Stomach smooth muscle (tissue), 2 donors: ENCODE results near the gene ATIC.

ENCODE experiments used
- H3K27ac ChIP-seq: one replicate; pipeline ENCODE4 v1.7.0; 2013; ENCODE audit warnings: mild to moderate bottlenecking, low read length, inconsistent platforms
- H3K27me3 ChIP-seq, 2 donors: one replicate each; pipeline ENCODE4 v1.7.0; 2013; ENCODE audit warnings: low read length in 2 of 2; ENCODE audit not compliant: insufficient read depth in 2 of 2, control insufficient read depth in 1 of 2
- H3K36me3 ChIP-seq, 2 donors: one replicate each; pipeline ENCODE4 v1.7.0; 2013; ENCODE audit warnings: low read length in 2 of 2; ENCODE audit not compliant: control insufficient read depth in 2 of 2, insufficient read depth in 2 of 2
- H3K4me1 ChIP-seq: one replicate; pipeline ENCODE4 v1.7.0; 2013; ENCODE audit warnings: low read length; ENCODE audit not compliant: control insufficient read depth, insufficient read depth
- H3K4me3 ChIP-seq, 2 donors: one replicate each; pipeline ENCODE4 v1.7.0; 2013; ENCODE audit warnings: low read length in 2 of 2
- H3K9ac ChIP-seq, 2 donors: one replicate each; pipeline ENCODE4 v1.7.0; 2013; ENCODE audit warnings: low read length in 2 of 2, mild to moderate bottlenecking in 1 of 2
- H3K9me3 ChIP-seq, 2 donors: one replicate each; pipeline ENCODE4 v1.7.0; 2013; ENCODE audit warnings: low read length in 2 of 2; ENCODE audit not compliant: control insufficient read depth in 2 of 2
- donor health status: healthy.
- donor health status: Pancreatic carcinoma.

Gene ATIC

GRCh38 chr2:215390550-215390913 lies 78.7 kb downstream of the ATIC start:
- peaks cover 59 to 74% of the 10 kb centered on the region in 2 donors for H3K36me3 ChIP-seq
- no peak overlapping the region for H3K27ac ChIP-seq
- H3K9ac ChIP-seq = no peak overlapping the region
- H3K27me3 ChIP-seq = no peaks in the 10 kb centered on the region
- no peaks in the 10 kb centered on the region for H3K9me3 ChIP-seq
- no peaks in the 10 kb centered on the region for H3K4me1 ChIP-seq
- no peak overlapping the region for H3K4me3 ChIP-seq

GRCh38 chr2:215391531-215391930 lies 79.7 kb downstream of the ATIC start:
- Histone ChIP-seq H3K36me3 (peaks cover 63 to 74% of the 10 kb centered on the region in 2 donors), H3K27me3 (no peaks in the 10 kb centered on the region), H3K9me3 (no peaks in the 10 kb centered on the region), H3K4me3 (no peak overlapping the region), H3K4me1 (no peaks in the 10 kb centered on the region), H3K27ac (no peak overlapping the region), H3K9ac (no peak overlapping the region)

- Histone ChIP-seq H3K36me3 (peaks cover 62 to 73% of the 10 kb centered on the region in 2 donors), H3K4me3 (no peak overlapping the region), H3K4me1 (no peaks in the 10 kb centered on the region), H3K27ac (no peak overlapping the region), H3K27me3 (no peaks in the 10 kb centered on the region), H3K9ac (no peak overlapping the region), H3K9me3 (no peaks in the 10 kb centered on the region)
These were observed 80.3 kb downstream of the ATIC start for GRCh38 chr2:215392164-215392563.

- Histone ChIP-seq H3K27ac (no peak overlapping the region), H3K4me3 (no peak overlapping the region), H3K9ac (no peak overlapping the region), H3K4me1 (no peaks in the 10 kb centered on the region), H3K36me3 (peaks cover 65 to 75% of the 10 kb centered on the region in 2 donors), H3K9me3 (no peaks in the 10 kb centered on the region), H3K27me3 (no peaks in the 10 kb centered on the region)
These were observed 80.9 kb downstream of the ATIC start for GRCh38 chr2:215392687-215393270.

- Histone ChIP-seq H3K27me3 (no peaks in the 10 kb centered on the region), H3K9ac (no peak overlapping the region), H3K36me3 (peaks cover 62 to 76% of the 10 kb centered on the region in 2 donors), H3K27ac (no peak overlapping the region), H3K4me3 (no peak overlapping the region), H3K4me1 (no peaks in the 10 kb centered on the region), H3K9me3 (no peaks in the 10 kb centered on the region)
These were observed 82.4 kb downstream of the ATIC start for GRCh38 chr2:215394102-215394805.

- Histone ChIP-seq H3K4me1 (no peaks in the 10 kb centered on the region), H3K27me3 (no peaks in the 10 kb centered on the region), H3K9me3 (no peaks in the 10 kb centered on the region), H3K9ac (no peak overlapping the region), H3K4me3 (no peak overlapping the region), H3K27ac (no peak overlapping the region), H3K36me3 (peaks cover 52 to 68% of the 10 kb centered on the region in 2 donors)
These were observed 84.0 kb downstream of the ATIC start for GRCh38 chr2:215395687-215396460.

- Histone ChIP-seq H3K36me3 (peaks cover 48 to 61% of the 10 kb centered on the region in 2 donors), H3K27ac (no peak overlapping the region), H3K9me3 (no peaks in the 10 kb centered on the region), H3K9ac (no peak overlapping the region), H3K27me3 (no peaks in the 10 kb centered on the region), H3K4me1 (no peaks in the 10 kb centered on the region), H3K4me3 (no peak overlapping the region)
These were observed 84.9 kb downstream of the ATIC start for GRCh38 chr2:215396595-215397313.

- H3K4me1 ChIP-seq = no peaks in the 10 kb centered on the region
- peaks cover 42 to 52% of the 10 kb centered on the region in 2 donors for H3K36me3 ChIP-seq
- H3K27ac ChIP-seq = peak overlapping the region; percentile 42
- H3K9me3 ChIP-seq = no peaks in the 10 kb centered on the region
- no peaks in the 10 kb centered on the region for H3K27me3 ChIP-seq
- no peak overlapping the region for H3K4me3 ChIP-seq
- H3K9ac ChIP-seq = no peak overlapping the region
These were observed 85.9 kb downstream of the ATIC start for GRCh38 chr2:215397632-215398341.

- Histone ChIP-seq H3K27ac (no peak overlapping the region), H3K36me3 (peaks cover 34 to 42% of the 10 kb centered on the region in 2 donors), H3K4me1 (no peaks in the 10 kb centered on the region)
These were observed 87.3 kb downstream of the ATIC start for GRCh38 chr2:215399067-215399716.

More at GRCh38 chr2:215399067-215399716, 87.3 kb downstream of the ATIC start:
- no peaks in the 10 kb centered on the region for H3K27me3 ChIP-seq
- H3K9me3 ChIP-seq = no peaks in the 10 kb centered on the region
- H3K4me3 ChIP-seq = no peak overlapping the region
- no peak overlapping the region for H3K9ac ChIP-seq
